PC-9 (cell line): ENCODE results near the gene ELL2.

Source experiments
- CTCF ChIP-seq: fragments of 200-600 bp; sonication (generic); conservative IDR thresholded peaks from 2 replicates; pipeline ENCODE4 v1.6.1; 2017; ENCODE audit warnings: mixed run types, antibody characterized with exemption, mild to moderate bottlenecking, moderate library complexity
- EZH2 ChIP-seq: fragments of 200-600 bp; sonication (generic); IDR thresholded peaks from 2 replicates; pipeline ENCODE4 v1.8.0; 2017; ENCODE audit warnings: antibody characterized with exemption, low read depth

GRCh38 chr5:95881833-95882232 is 79.8 kb downstream of the ELL2 start:
- TF ChIP-seq CTCF (no peak), EZH2 (no peak)
